VCaP (cell line): ENCODE results near the gene LRRC45.
A peak's percentile ranks its signal among the peaks of the same experiment; 100 is the strongest.

Experiments
- H3K27ac ChIP-seq: fragments of 450-650 bp; 2 replicates; pipeline ENCODE4 v1.5.1; 2017
- CTCF ChIP-seq: fragments of 450-650 bp; conservative IDR thresholded peaks from 2 replicates; pipeline ENCODE4 v1.5.1; 2017; ENCODE audit warnings: mild to moderate bottlenecking, moderate library complexity

Gene LRRC45

GRCh38 chr17:82063424-82064415 is 40.6 kb downstream of the LRRC45 start:
- H3K27ac ChIP-seq, result peak overlapping the region; percentile 95
- no peak for TF ChIP-seq CTCF

GRCh38 chr17:82064433-82065192 is 41.5 kb downstream of the LRRC45 start:
- peak overlapping the region; percentile 95 for H3K27ac ChIP-seq
- no peak for TF ChIP-seq CTCF

- peak overlapping the region; percentile 95 for H3K27ac ChIP-seq
- no peak for TF ChIP-seq CTCF
These were observed 42.1 kb downstream of the LRRC45 start for GRCh38 chr17:82065193-82065637.

GRCh38 chr17:82065638-82066303 is 42.7 kb downstream of the LRRC45 start, which contains the start of gene DUS1L:
Gene DUS1L, minus strand, starts transcription at chr17:82065804. Its CDS starts 745 bp downstream, at chr17:82065059.
- H3K27ac ChIP-seq, result peak within 1 kb of the TSS; percentile 95

GRCh38 chr17:82070611-82071010 is 47.5 kb downstream of the LRRC45 start:
- H3K27ac ChIP-seq, result no peak overlapping the region
- TF ChIP-seq CTCF, result no peak

More at GRCh38 chr17:82065638-82066303, 42.7 kb downstream of the LRRC45 start, which contains the start of gene DUS1L:
- TF ChIP-seq CTCF, result no peak

GRCh38 chr17:82072827-82073226 is 49.7 kb downstream of the LRRC45 start:
- TF ChIP-seq CTCF, result no peak
- H3K27ac ChIP-seq, result no peak overlapping the region
